Hepatocyte (in vitro differentiated cells): ENCODE data around the gene RNF144B. TPM values are rescaled to one million over a fixed set of nuclear protein-coding genes. Genes with fewer than 3 reads are reported as not detected.

Experiments
- DNase-seq: peaks from one replicate; pipeline ENCODE4 v3.0.0-alpha.2; 2016; ENCODE audit warnings: low spot score
- H2AFZ ChIP-seq: fragments of 200-600 bp; sonication (generic); 2 replicates; pipeline ENCODE4 v1.6.0; 2016; ENCODE audit warnings: antibody characterized with exemption, mild to moderate bottlenecking
- H3K27ac ChIP-seq: fragments of 200-600 bp; sonication (generic); 2 replicates; pipeline ENCODE4 v1.5.1; 2016; ENCODE audit warnings: mild to moderate bottlenecking
- H3K27me3 ChIP-seq: fragments of 200-600 bp; sonication (generic); 2 replicates; pipeline ENCODE4 v1.6.1; 2016
- H3K36me3 ChIP-seq: fragments of 200-600 bp; sonication (generic); replicated peaks from 2 replicates; pipeline ENCODE4 v1.5.1; 2016; ENCODE audit warnings: low read depth; ENCODE audit not compliant: insufficient read depth
- H3K4me1 ChIP-seq: fragments of 200-600 bp; sonication (generic); 2 replicates; pipeline ENCODE4 v1.5.1; 2016; ENCODE audit warnings: mild to moderate bottlenecking, moderate library complexity; ENCODE audit not compliant: insufficient read depth
- H3K4me2 ChIP-seq: fragments of 200-600 bp; sonication (generic); 2 replicates; pipeline ENCODE4 v1.6.0; 2016
- H3K4me3 ChIP-seq: fragments of 200-600 bp; sonication (generic); 2 replicates; pipeline ENCODE4 v1.5.1; 2016; ENCODE audit warnings: mild to moderate bottlenecking
- H3K79me2 ChIP-seq: fragments of 200-600 bp; sonication (generic); 2 replicates; pipeline ENCODE4 v1.6.0; 2017; ENCODE audit warnings: mild to moderate bottlenecking
- H3K9me2 ChIP-seq: fragments of 200-600 bp; sonication (generic); replicated peaks from 2 replicates; pipeline ENCODE4 v1.6.0; 2017; ENCODE audit warnings: mild to moderate bottlenecking; ENCODE audit not compliant: insufficient read depth
- H3K9me3 ChIP-seq: fragments of 200-600 bp; sonication (generic); 2 replicates; pipeline ENCODE4 v1.5.1; 2016; ENCODE audit warnings: low read depth, mild to moderate bottlenecking
- H4K20me1 ChIP-seq: fragments of 200-600 bp; sonication (generic); 2 replicates; pipeline ENCODE4 v1.6.0; 2016; ENCODE audit warnings: mild to moderate bottlenecking; ENCODE audit not compliant: insufficient read depth, poor library complexity, severe bottlenecking
- CTCF ChIP-seq: fragments of 200-600 bp; sonication (generic); IDR thresholded peaks from 2 replicates; pipeline ENCODE4 v1.5.1; 2016; ENCODE audit warnings: antibody characterized with exemption, mild to moderate bottlenecking; ENCODE audit not compliant: poor library complexity
- EZH2 ChIP-seq: fragments of 200-600 bp; sonication (generic); IDR thresholded peaks from 2 replicates; pipeline ENCODE4 v1.6.1; 2016; ENCODE audit warnings: antibody characterized with exemption, mild to moderate bottlenecking, borderline replicate concordance
- EZH2phosphoT487 ChIP-seq: fragments of 200-600 bp; sonication (generic); IDR thresholded peaks from one replicate; pipeline ENCODE4 v1.6.1; 2018; ENCODE audit warnings: antibody characterized with exemption, mild to moderate bottlenecking, low read depth, moderate library complexity; ENCODE audit not compliant: unreplicated experiment, severe bottlenecking
- WGBS: methylation state at CpG from one replicate; pipeline ENCODE4 v1.1.6; 2016; ENCODE audit warnings: low lambda C conversion rate; ENCODE audit errors: missing lambda C conversion rate; 5-methylcytosine and 5-hydroxymethylcytosine counted together
- polyA plus RNA-seq: library from polyadenylated mRNA; unstranded; fragments of >200 nt; fragmentation: Nextera tagmentation; extraction: Ambion mirVana; gene quantifications from 2 replicates; pipeline ENCODE4 v1.2.1, GENCODE V29; 2016
- total RNA-seq: library from RNA; depleted of rRNA; stranded (reverse); fragments of >200 nt; gene quantifications from 2 replicates; pipeline ENCODE4 v1.2.3, GENCODE V29; 2014

The RNF144B gene
- total and polyA plus RNA-seq, 2 experiments from 2014 or later: 0.37 to 2.2 TPM

- no peak for DNase-seq
- H3K4me1 ChIP-seq: no peaks in the 10 kb centered on the region
- H3K36me3 ChIP-seq: no peaks in the 10 kb centered on the region
- no peak overlapping the region for H3K27ac ChIP-seq
- H4K20me1 ChIP-seq: no peaks in the 10 kb centered on the region
- no peak overlapping the region for H3K4me3 ChIP-seq
- no peak overlapping the region for H2AFZ ChIP-seq
- no peak overlapping the region for H3K4me2 ChIP-seq
- H3K9me2 ChIP-seq: no peaks in the 10 kb centered on the region
- H3K27me3 ChIP-seq: no peaks in the 10 kb centered on the region
- no peaks in the 10 kb centered on the region for H3K9me3 ChIP-seq
- H3K79me2 ChIP-seq: no peaks in the 10 kb centered on the region
- no peak for TF ChIP-seq EZH2
- no peak for TF ChIP-seq EZH2phosphoT487
- TF ChIP-seq CTCF: no peak
Observed at GRCh38 chr6:18422136-18422535, 35.0 kb downstream of the RNF144B start.

- Histone ChIP-seq H3K79me2 (no peaks in the 10 kb centered on the region), H2AFZ (no peak overlapping the region), H4K20me1 (no peaks in the 10 kb centered on the region), H3K27me3 (no peaks in the 10 kb centered on the region), H3K9me3 (no peaks in the 10 kb centered on the region), H3K9me2 (no peaks in the 10 kb centered on the region), H3K4me1 (no peaks in the 10 kb centered on the region), H3K4me2 (no peak overlapping the region), H3K36me3 (no peaks in the 10 kb centered on the region), H3K27ac (no peak overlapping the region), H3K4me3 (no peak overlapping the region)
- no peak for TF ChIP-seq EZH2phosphoT487
- no peak for TF ChIP-seq EZH2
- TF ChIP-seq CTCF: no peak
- WGBS: 89% methylated on average over 3 of the region's 3 CpGs
- no peak for DNase-seq
Observed at GRCh38 chr6:18423426-18423825, 36.3 kb downstream of the RNF144B start.

- no peaks in the 10 kb centered on the region for H3K36me3 ChIP-seq
- 37% methylated on average over 2 of the region's 2 CpGs for WGBS
Observed at GRCh38 chr6:18424201-18424600, 37.1 kb downstream of the RNF144B start.

More at GRCh38 chr6:18424201-18424600, 37.1 kb downstream of the RNF144B start:
- Histone ChIP-seq H3K4me3 (no peak overlapping the region), H3K27me3 (no peaks in the 10 kb centered on the region), H3K9me2 (no peaks in the 10 kb centered on the region), H3K79me2 (no peaks in the 10 kb centered on the region), H3K4me1 (no peaks in the 10 kb centered on the region), H3K9me3 (no peaks in the 10 kb centered on the region), H3K27ac (no peak overlapping the region), H2AFZ (no peak overlapping the region), H3K4me2 (no peak overlapping the region), H4K20me1 (no peaks in the 10 kb centered on the region)
- DNase-seq: no peak
- TF ChIP-seq CTCF (no peak), EZH2phosphoT487 (no peak), EZH2 (no peak)
